ENCODE data around the gene EPHA6. TPM values are rescaled to one million over a fixed set of nuclear protein-coding genes. Genes with fewer than 3 reads are reported as not detected.

EPHA6 gene
- total and polyA plus RNA-seq, 9 donors, result 0.07 to 0.62 (median 0.18) TPM

DNA sequence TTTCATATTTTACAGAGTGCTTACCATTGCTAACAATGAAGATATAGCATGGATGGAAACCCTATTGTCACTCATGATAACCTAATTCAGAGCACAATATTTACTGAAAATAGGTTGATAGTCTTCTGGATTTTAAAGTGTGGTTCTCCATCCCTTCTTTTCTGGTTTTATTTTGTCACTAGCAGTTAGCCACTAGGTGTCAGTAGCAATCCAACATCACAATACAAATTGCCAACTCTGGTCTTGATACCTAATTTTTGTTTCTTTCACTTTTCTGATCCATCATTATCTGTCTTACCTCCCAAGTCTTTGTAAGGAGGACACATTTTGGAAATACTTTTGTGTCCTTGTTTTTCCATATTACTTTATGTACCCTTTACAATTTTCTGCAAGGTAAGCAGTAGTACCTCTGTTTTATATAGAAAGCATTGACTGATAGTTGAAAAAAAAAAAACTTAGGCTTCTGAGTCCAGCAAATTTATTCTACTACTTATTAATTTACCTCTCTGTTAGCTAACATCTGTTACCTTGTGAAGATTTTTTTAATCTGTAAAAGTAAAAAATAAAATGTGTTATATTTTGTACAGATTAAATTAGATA is 979.1 kb downstream of the EPHA6 start:
- peak; percentile 81 for DNase-seq
- no peaks in the 10 kb centered on the region for H3K36me3 ChIP-seq (ENCODE audit: control insufficient read depth, insufficient read depth, low read length)
- H3K4me3 ChIP-seq (ENCODE audit: low read length), result no peak overlapping the region
- no peak overlapping the region for H3K27ac ChIP-seq (ENCODE audit: low read length)
- H3K27me3 ChIP-seq (ENCODE audit: control insufficient read depth, insufficient read depth, low read length), result no peaks in the 10 kb centered on the region
- no peaks in the 10 kb centered on the region for H3K4me1 ChIP-seq (ENCODE audit: control insufficient read depth, insufficient read depth, low read length)
- no peaks in the 10 kb centered on the region for H3K9me3 ChIP-seq (replicated peaks; ENCODE audit: control insufficient read depth, low read depth, low read length)

DNA sequence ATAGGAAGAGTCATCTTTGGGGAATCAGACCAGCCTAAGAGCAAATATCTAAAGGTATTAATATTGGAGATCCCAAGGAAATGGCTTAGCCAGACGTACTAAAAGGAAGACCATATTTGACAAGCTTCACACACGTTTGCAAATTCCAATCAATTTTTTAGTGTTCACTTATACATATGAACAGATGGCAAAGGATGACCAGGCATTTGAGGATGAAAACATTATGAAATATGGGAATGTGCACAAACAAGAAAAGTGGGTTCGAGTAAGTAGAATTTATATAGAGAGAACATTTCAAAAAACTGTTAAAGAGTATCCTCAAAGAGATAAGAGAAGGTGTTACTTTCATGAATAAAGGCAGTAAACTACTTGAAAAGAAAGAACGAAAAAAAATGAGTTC is 981.6 kb downstream of the EPHA6 start:
- DNase-seq, result no peak

More for the DNA sequence above, 981.6 kb downstream of the EPHA6 start:
- WGBS (ENCODE audit: insufficient coverage), result no CpG with 5 or more reads among the region's 4 CpGs
- no peak overlapping the region for H3K4me3 ChIP-seq (ENCODE audit: low read length)
- H3K27ac ChIP-seq (ENCODE audit: low read length), result no peak overlapping the region
- no peaks in the 10 kb centered on the region for H3K4me1 ChIP-seq (ENCODE audit: control insufficient read depth, insufficient read depth, low read length)
- H3K9me3 ChIP-seq (replicated peaks; ENCODE audit: control insufficient read depth, low read depth, low read length), result no peaks in the 10 kb centered on the region
- H3K27me3 ChIP-seq (ENCODE audit: control insufficient read depth, insufficient read depth, low read length), result no peaks in the 10 kb centered on the region
- H3K36me3 ChIP-seq (ENCODE audit: control insufficient read depth, insufficient read depth, low read length), result no peaks in the 10 kb centered on the region

All from muscle of leg (tissue), 11 donors.